ENCODE data around the gene PPP2R5C. TPM values are rescaled to one million over a fixed set of nuclear protein-coding genes. Genes with fewer than 3 reads are reported as not detected.
A peak's percentile ranks its signal among the peaks of the same experiment; 100 is the strongest.

Gene PPP2R5C
- total and polyA plus RNA-seq, 2 of the 8 experiments (the other 6 are each of a cell fraction or from before 2014, with no cell fraction given), result 49.6 to 95.9 TPM

DNA sequence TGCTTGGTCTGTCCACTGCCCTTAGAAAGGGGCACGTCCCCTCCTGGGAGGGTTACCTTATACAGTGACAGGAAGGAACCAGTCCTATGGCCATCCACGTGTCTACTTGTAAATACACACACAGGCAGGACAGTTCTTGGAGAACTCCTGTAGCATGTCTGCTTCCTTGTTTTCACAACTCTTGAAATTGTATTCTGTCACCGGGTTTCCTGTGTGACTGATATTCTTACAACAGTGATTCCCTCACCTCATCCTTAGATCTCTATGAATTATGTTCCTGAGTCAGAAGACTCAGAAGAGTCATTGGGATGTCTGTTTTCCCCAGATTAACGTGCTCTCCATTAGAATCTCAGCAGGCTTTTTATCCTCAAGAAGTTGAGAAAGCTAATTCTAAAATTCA lies 158.8 kb downstream of the PPP2R5C start:
- Histone ChIP-seq H3K14ac (ENCODE audit: insufficient read length) (no peak overlapping the region), H3K4ac (replicated peaks; ENCODE audit: insufficient read length, low read depth, low read length) (no peak overlapping the region), H2BK15ac (ENCODE audit: low read length) (no peak overlapping the region), H3K36me3 (ENCODE audit: control insufficient read depth in 2 of 4, insufficient read depth in 4 of 4, low read length in 3 of 4) (peaks cover 0 to 2% (median 0%) of the 10 kb centered on the region in 4 experiments; a peak in 2 of 8 replicates), H4K5ac (ENCODE audit: insufficient read length, low read depth, low read length) (no peak overlapping the region), H3K23me2 (ENCODE audit: low read depth, low read length) (no peaks in the 10 kb centered on the region), H3K27ac (ENCODE audit: low read depth, low read length) (no peak overlapping the region), H2AK5ac (ENCODE audit: low read depth, low read length) (no peak overlapping the region), H3K4me1 (replicated peaks in 1 of 4; ENCODE audit: control insufficient read depth in 3 of 4, insufficient read depth in 4 of 4, low read length in 3 of 4) (peaks cover 3 to 30% (median 18%) of the 10 kb centered on the region in 4 experiments), H3K18ac (ENCODE audit: extremely low read depth, low read length) (no peak overlapping the region), H3K79me2 (ENCODE audit: control insufficient read depth in 1 of 2, insufficient read depth in 2 of 2, low read length in 2 of 2) (no peaks in the 10 kb centered on the region), H2BK120ac (replicated peaks; ENCODE audit: low read depth, low read length) (no peak overlapping the region), H4K20me1 (replicated peaks in 1 of 2; ENCODE audit: control insufficient read depth in 1 of 2, insufficient read depth in 2 of 2, low read length in 2 of 2) (peaks cover 0 to 1% of the 10 kb centered on the region in 2 experiments), H2BK5ac (ENCODE audit: low read depth, low read length) (no peak overlapping the region), H3K23ac (ENCODE audit: insufficient read length) (no peak overlapping the region), H3K9ac (replicated peaks in 1 of 4; ENCODE audit: extremely low read depth in 1 of 4, low read depth in 3 of 4, low read length in 3 of 4) (no peak overlapping the region), H4K91ac (replicated peaks; ENCODE audit: insufficient read length, low read length) (no peak overlapping the region), H2BK20ac (ENCODE audit: low read length) (peak overlapping the region; percentile 61; the same call in 1 of the 2 replicates), H3K56ac (replicated peaks; ENCODE audit: insufficient read length, low read depth, low read length) (no peak overlapping the region), H2BK12ac (ENCODE audit: low read depth, low read length) (no peak overlapping the region), H4K8ac (ENCODE audit: extremely low read depth, insufficient read depth, low read length) (no peak overlapping the region), H3K27me3 (replicated peaks in 1 of 4; ENCODE audit: control insufficient read depth in 3 of 4, extremely low read depth in 1 of 4, insufficient read depth in 3 of 4, low read length in 3 of 4) (no peaks in the 10 kb centered on the region; a peak in 1 of 7 replicates), H3K4me2 (ENCODE audit: insufficient read depth in 1 of 2, low read depth in 2 of 2, low read length in 2 of 2) (no peak overlapping the region), H3K9me3 (ENCODE audit: insufficient read depth in 2 of 2, low read depth in 1 of 2, low read length in 1 of 2) (no peaks in the 10 kb centered on the region), H3K4me3 (ENCODE audit: extremely low read depth in 1 of 4, insufficient read depth in 2 of 4, low read depth in 3 of 4, low read length in 4 of 4) (no peak overlapping the region), H2AFZ (ENCODE audit: low read length) (no peak overlapping the region), H3K79me1 (ENCODE audit: low read depth, low read length) (no peaks in the 10 kb centered on the region)
- POLR2A ChIA-PET (ENCODE audit: partially characterized antibody), result interaction anchor here (0.6 kb wide), 1 partner anchor 30 kb away, joined by 4 read pairs; no protein-coding TSS in a partner anchor
- CTCF ChIA-PET (ENCODE audit: partially characterized antibody), result interaction anchor here (1.0 kb wide), 1 partner anchor 149 kb away, joined by 3 read pairs; no protein-coding TSS in a partner anchor
- no peak for TF ChIP-seq BCL11A (IDR thresholded peaks at IDR 0.05; ENCODE audit: low read depth in 2 of 2, low read length in 2 of 2)
- WGBS, 2 experiments (ENCODE audit: extremely low coverage in 1 of 2, insufficient coverage in 1 of 2, insufficient read length in 1 of 2, insufficient replicate concordance in 2 of 2, low coverage in 1 of 2, low lambda C conversion rate in 2 of 2, missing lambda C conversion rate in 1 of 2), result 90% methylated on average over 4 of the region's 4 CpGs; no CpG with 5 or more reads in 1 of the 2 experiments
- DNase-seq (ENCODE audit: low read depth in 1 of 2, low spot score in 2 of 2) (no peak), FAIRE-seq (no peak)
